Neuronal stem cell (in vitro differentiated cells): Measurements from ENCODE around the gene CERS1.
A peak's percentile ranks its signal among the peaks of the same experiment; 100 is the strongest.

Experiments
- DNase-seq: peaks from one replicate; pipeline ENCODE4 v3.0.0-alpha.2; 2013; ENCODE audit warnings: low spot score
- H2AFZ ChIP-seq: one replicate; pipeline ENCODE4 v1.6.1; 2013; ENCODE audit warnings: mild to moderate bottlenecking, low read length, inconsistent platforms
- H2AK5ac ChIP-seq: 2 replicates; pipeline ENCODE4 v1.6.1; 2013; ENCODE audit warnings: low read depth, mild to moderate bottlenecking, inconsistent platforms, low read length, moderate library complexity, mixed read lengths
- H2BK120ac ChIP-seq: 2 replicates; pipeline ENCODE4 v1.6.1; 2013; ENCODE audit warnings: low read depth, mild to moderate bottlenecking, inconsistent platforms, low read length, moderate library complexity, mixed read lengths
- H2BK12ac ChIP-seq: one replicate; pipeline ENCODE4 v1.6.1; 2013; ENCODE audit warnings: low read length, inconsistent platforms
- H2BK15ac ChIP-seq: 2 replicates; pipeline ENCODE4 v1.6.1; 2013; ENCODE audit warnings: mild to moderate bottlenecking, low read length, inconsistent platforms, mixed read lengths
- H2BK5ac ChIP-seq: one replicate; pipeline ENCODE4 v1.6.1; 2013; ENCODE audit warnings: inconsistent platforms, mild to moderate bottlenecking, low read length, moderate library complexity
- H3K14ac ChIP-seq: one replicate; pipeline ENCODE4 v1.6.1; 2013; ENCODE audit warnings: low read length, inconsistent platforms
- H3K18ac ChIP-seq: 2 replicates; pipeline ENCODE4 v1.6.1; 2013; ENCODE audit warnings: low read length, inconsistent platforms
- H3K23ac ChIP-seq: 2 replicates; pipeline ENCODE4 v1.6.1; 2013; ENCODE audit warnings: low read depth, mild to moderate bottlenecking, mixed read lengths, low read length, inconsistent platforms; ENCODE audit not compliant: poor library complexity
- H3K27ac ChIP-seq: replicated peaks from 3 replicates; pipeline ENCODE4 v1.5.1; 2013; ENCODE audit warnings: low read length, inconsistent platforms
- H3K27me3 ChIP-seq, 3 experiments: 2 replicates each; pipeline ENCODE4 v1.6.1; 2013; ENCODE audit warnings: low read length in 3 of 3, mild to moderate bottlenecking in 2 of 3, inconsistent platforms in 1 of 3, low read depth in 1 of 3, mixed read lengths in 1 of 3, moderate library complexity in 1 of 3; ENCODE audit not compliant: control insufficient read depth in 3 of 3, insufficient read depth in 3 of 3
- H3K36me3 ChIP-seq, 2 donors: replicated peaks in 1 of 2; 2 replicates each; pipeline ENCODE4 v1.6.1; 2013; ENCODE audit warnings: low read length in 2 of 2; ENCODE audit not compliant: control insufficient read depth in 2 of 2, insufficient read depth in 2 of 2
- H3K4ac ChIP-seq: 2 replicates; pipeline ENCODE4 v1.6.1; 2013; ENCODE audit warnings: inconsistent platforms, mild to moderate bottlenecking, low read length, moderate library complexity
- H3K4me1 ChIP-seq, 2 donors: 1 replicate in 1 of 2; 2 replicates in 1 of 2; pipeline ENCODE4 v1.6.1; 2013; ENCODE audit warnings: low read length in 2 of 2, low read depth in 1 of 2; ENCODE audit not compliant: control insufficient read depth in 2 of 2, insufficient read depth in 1 of 2
- H3K4me2 ChIP-seq: one replicate; pipeline ENCODE4 v1.6.1; 2013; ENCODE audit warnings: mild to moderate bottlenecking, low read length, inconsistent platforms; ENCODE audit not compliant: insufficient read depth, poor library complexity, severe bottlenecking
- H3K4me3 ChIP-seq, 2 donors: 2 replicates each; pipeline ENCODE4 v1.5.1; 2013; ENCODE audit warnings: low read length in 2 of 2, mild to moderate bottlenecking in 2 of 2, inconsistent platforms in 1 of 2, moderate library complexity in 1 of 2
- H3K79me1 ChIP-seq: one replicate; pipeline ENCODE4 v1.6.1; 2013; ENCODE audit warnings: low read depth, mild to moderate bottlenecking, inconsistent platforms, low read length, moderate library complexity
- H3K9ac ChIP-seq: one replicate; pipeline ENCODE4 v1.6.1; 2013; ENCODE audit warnings: mild to moderate bottlenecking, low read depth, low read length, inconsistent platforms; ENCODE audit not compliant: poor library complexity
- H3K9me3 ChIP-seq, 2 donors: replicated peaks in 1 of 2; 2 replicates each; pipeline versions ENCODE3 to v1.6.1; 2013; ENCODE audit warnings: low read length in 2 of 2, mild to moderate bottlenecking in 2 of 2, inconsistent platforms in 1 of 2, low read depth in 1 of 2, mixed read lengths in 1 of 2, moderate library complexity in 1 of 2; ENCODE audit not compliant: control insufficient read depth in 2 of 2, insufficient read depth in 1 of 2
- H4K8ac ChIP-seq: one replicate; pipeline ENCODE4 v1.6.1; 2013; ENCODE audit warnings: low read depth, mild to moderate bottlenecking, inconsistent platforms, low read length, moderate library complexity
- H4K91ac ChIP-seq: one replicate; pipeline ENCODE4 v1.6.1; 2013; ENCODE audit warnings: low read length, low read depth, mild to moderate bottlenecking, inconsistent platforms; ENCODE audit not compliant: poor library complexity
- WGBS, 2 donors: extraction: QIAGEN DNeasy Blood & Tissue Kit; methylation state at CpG; one replicate each; pipeline ENCODE4 v1.1.7; 2013; ENCODE audit warnings: missing lambda C conversion rate in 2 of 2, mixed read lengths in 1 of 2; ENCODE audit not compliant: insufficient read length in 2 of 2, insufficient replicate concordance in 1 of 2; ENCODE audit errors: extremely low coverage in 2 of 2; 5-methylcytosine and 5-hydroxymethylcytosine counted together

The CERS1 gene

DNA sequence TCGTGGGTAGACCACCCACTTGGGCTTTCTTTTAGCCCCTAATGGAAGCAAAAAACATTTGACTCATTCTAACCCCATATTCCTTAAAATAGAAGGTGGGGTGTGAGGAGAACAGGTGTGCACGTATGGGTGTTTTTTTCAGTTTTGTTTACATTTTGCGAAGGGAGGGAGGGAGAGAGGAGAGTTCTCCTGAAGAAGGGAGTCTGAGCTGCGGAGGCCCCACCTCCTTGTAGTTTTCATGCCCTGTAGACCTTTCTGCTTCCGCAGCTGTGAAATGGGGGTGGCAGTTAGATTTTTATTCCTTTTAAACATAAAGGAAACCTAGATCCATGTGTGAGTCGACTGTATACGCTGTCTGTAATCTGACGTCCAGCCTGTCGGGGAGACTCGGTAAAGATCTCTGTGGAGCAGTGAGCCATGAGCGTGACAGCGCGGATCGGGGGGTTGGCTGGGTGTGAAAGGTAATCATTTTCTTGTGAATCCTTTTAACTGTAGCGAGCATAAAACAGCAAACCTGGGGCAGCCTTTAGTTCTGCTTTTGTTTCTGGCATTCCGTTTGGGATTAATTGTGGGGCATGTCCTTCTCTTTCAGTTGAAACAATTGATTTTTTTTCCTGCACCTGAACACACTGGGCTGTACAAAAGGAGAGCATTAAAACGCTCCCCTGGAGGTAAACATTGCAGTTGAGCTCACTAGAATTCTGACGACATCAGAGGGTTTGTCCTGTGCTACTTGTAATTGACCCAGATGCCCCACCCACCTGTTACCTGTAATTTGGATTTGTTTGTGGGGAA is 61.9 kb downstream of the CERS1 start:
- H3K18ac ChIP-seq = no peak overlapping the region
- peaks cover 12 to 20% of the 10 kb centered on the region in 2 donors for H3K4me1 ChIP-seq
- no peak overlapping the region for H2AFZ ChIP-seq
- H2BK5ac ChIP-seq = no peak overlapping the region
- H3K79me1 ChIP-seq = peaks cover 20% of the 10 kb centered on the region
- no peak overlapping the region for H2BK120ac ChIP-seq
- H3K14ac ChIP-seq = no peak overlapping the region
- H3K27ac ChIP-seq = no peak overlapping the region
- H3K4me2 ChIP-seq = peak overlapping the region; percentile 49
- DNase-seq = no peak
- no peak overlapping the region for H3K23ac ChIP-seq
- WGBS, 2 donors = no CpG with 5 or more reads among the region's 18 CpGs
- no peak overlapping the region for H2BK12ac ChIP-seq
- H2AK5ac ChIP-seq = no peak overlapping the region
- H3K4me3 ChIP-seq = peak overlapping the region; percentile 17 to 81
- H4K91ac ChIP-seq = no peak overlapping the region
- H2BK15ac ChIP-seq = no peak overlapping the region
- H3K36me3 ChIP-seq = peaks cover 14 to 50% of the 10 kb centered on the region in 2 donors
- H3K9ac ChIP-seq = peak overlapping the region; percentile 22
- H3K27me3 ChIP-seq = peaks cover 0 to 3% (median 0%) of the 10 kb centered on the region in 3 experiments
- H4K8ac ChIP-seq = no peak overlapping the region
- H3K9me3 ChIP-seq = no peaks in the 10 kb centered on the region
- no peak overlapping the region for H3K4ac ChIP-seq

DNA sequence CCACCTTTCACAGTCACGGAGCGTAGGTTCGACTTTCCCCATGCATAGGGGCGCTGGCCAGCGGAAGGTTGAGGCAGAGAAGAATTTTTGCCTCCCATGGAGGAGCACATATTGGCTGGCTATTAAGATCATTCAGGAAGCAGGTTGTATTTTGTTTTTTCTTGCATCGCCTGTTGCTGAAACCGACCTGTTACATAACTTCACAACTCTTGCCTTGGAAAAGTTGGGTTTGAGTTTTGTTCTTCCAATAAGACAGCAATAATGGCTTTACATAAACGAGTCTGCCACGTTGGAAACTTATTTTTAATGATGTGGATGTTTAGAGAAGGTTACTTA is 62.8 kb downstream of the CERS1 start:
- Histone ChIP-seq H3K14ac (peak overlapping the region; percentile 98), H3K36me3 (peaks cover 12 to 44% of the 10 kb centered on the region in 2 donors), H3K27me3 (peaks cover 0 to 6% (median 0%) of the 10 kb centered on the region in 3 experiments), H4K8ac (no peak overlapping the region), H3K4ac (no peak overlapping the region), H3K18ac (no peak overlapping the region), H2BK5ac (no peak overlapping the region), H3K4me3 (peak overlapping the region; percentile 81 to 99), H2BK12ac (no peak overlapping the region), H2BK15ac (no peak overlapping the region), H3K4me2 (peak overlapping the region; percentile 98), H2BK120ac (no peak overlapping the region), H3K27ac (no peak overlapping the region), H3K9ac (peak overlapping the region; percentile 99), H3K79me1 (peaks cover 20% of the 10 kb centered on the region), H3K23ac (peak overlapping the region; percentile 83), H3K4me1 (peaks cover 12 to 20% of the 10 kb centered on the region in 2 donors), H4K91ac (no peak overlapping the region), H2AK5ac (peak overlapping the region; percentile 17), H3K9me3 (no peaks in the 10 kb centered on the region), H2AFZ (no peak overlapping the region)
- DNase-seq = no peak
- no CpG with 5 or more reads among the region's 9 CpGs for WGBS, 2 donors

DNA sequence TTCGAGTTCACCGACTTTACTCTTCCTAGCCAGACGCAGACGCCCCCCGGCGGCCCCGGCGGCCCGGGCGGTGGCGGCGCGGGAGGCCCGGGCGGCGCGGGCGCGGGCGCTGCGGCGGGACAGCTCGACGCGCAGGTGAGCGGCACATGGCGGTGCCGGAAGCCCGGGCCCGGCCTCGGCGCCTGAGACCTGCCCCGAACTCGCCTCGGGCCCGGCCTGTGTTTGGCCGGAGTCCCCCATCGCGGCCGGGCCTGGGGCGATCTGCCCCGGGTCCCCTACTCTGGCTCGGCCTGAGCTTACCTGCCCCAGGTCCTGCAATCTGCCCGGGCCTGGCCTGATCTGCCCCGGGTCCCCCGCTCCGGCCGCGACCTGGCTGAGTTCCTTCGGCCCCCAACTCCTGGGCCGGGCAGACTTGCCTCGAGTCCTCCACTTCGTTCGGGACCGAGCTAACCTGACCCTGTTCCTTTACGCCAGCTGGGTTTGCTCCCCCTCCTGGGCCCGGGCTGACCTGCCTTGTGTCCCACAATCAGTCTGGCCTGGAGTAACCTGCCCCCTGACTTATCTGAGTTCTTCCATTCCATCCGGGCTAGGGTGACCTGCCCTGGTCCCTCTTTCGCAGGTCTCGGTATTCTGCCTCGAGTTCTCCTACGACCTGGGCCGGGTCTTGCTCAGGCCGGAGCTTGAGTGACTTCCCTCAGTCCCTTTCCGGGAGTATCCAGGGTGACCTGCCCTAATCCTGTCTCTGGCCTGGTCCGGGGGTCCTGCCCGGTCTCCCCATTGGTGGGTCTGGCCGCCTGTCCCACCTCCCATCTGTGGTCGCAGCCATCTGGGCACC is 63.4 kb downstream of the CERS1 start:
- Histone ChIP-seq H2AFZ (peak overlapping the region; percentile 99), H2AK5ac (peak overlapping the region; percentile 97), H2BK120ac (peak overlapping the region; percentile 61), H3K4ac (no peak overlapping the region), H3K23ac (peak overlapping the region; percentile 93), H3K79me1 (peaks cover 15% of the 10 kb centered on the region), H3K27ac (no peak overlapping the region), H4K91ac (no peak overlapping the region), H3K4me2 (peak overlapping the region; percentile 98), H3K27me3 (peaks cover 0 to 6% (median 0%) of the 10 kb centered on the region in 3 experiments), H2BK12ac (no peak overlapping the region), H3K4me1 (peaks cover 12 to 20% of the 10 kb centered on the region in 2 donors), H4K8ac (no peak overlapping the region), H2BK15ac (no peak overlapping the region), H2BK5ac (peak overlapping the region; percentile 66), H3K4me3 (peak overlapping the region; percentile 81 to 99), H3K9me3 (no peaks in the 10 kb centered on the region), H3K9ac (peak overlapping the region; percentile 99), H3K14ac (peak overlapping the region; percentile 98), H3K36me3 (peaks cover 7 to 38% of the 10 kb centered on the region in 2 donors), H3K18ac (peak overlapping the region; percentile 98)
- DNase-seq = peak; percentile 30
- WGBS, 2 donors = no CpG with 5 or more reads among the region's 69 CpGs
